Heart right ventricle (tissue), 16 donors: ENCODE measurements around the gene EHD3. TPM values are rescaled to one million over a fixed set of nuclear protein-coding genes. Genes with fewer than 3 reads are reported as not detected.

Experiments
- ATAC-seq, 8 donors: fragments of 200-7000 bp; cut with Tn5 transposase; one replicate each; pipeline ENCODE4 v1.9.1; 2020; ENCODE audit warnings: mild to moderate bottlenecking in 8 of 8, moderate library complexity in 8 of 8, moderate number of reproducible peaks in 1 of 8
- DNase-seq, 2 donors: peaks; one replicate each; pipeline ENCODE4 v3.0.0-alpha.2; 2020
- H3K27ac ChIP-seq, 10 donors: fragments of 200-600 bp; sonication (generic) in 2 of 10; one replicate each; pipeline versions ENCODE4 v1.5.0 to v1.8.0; 2020 to 2022; ENCODE audit warnings: mild to moderate bottlenecking in 3 of 10
- H3K27me3 ChIP-seq, 7 donors: fragments of 200-600 bp; one replicate each; pipeline ENCODE4 v1.8.0; 2021 to 2022; ENCODE audit warnings: mild to moderate bottlenecking in 2 of 7
- H3K36me3 ChIP-seq, 9 donors: fragments of 200-600 bp; sonication (generic) in 1 of 9; one replicate each; pipeline versions ENCODE4 v1.5.0 to v1.8.0; 2020 to 2022; ENCODE audit warnings: mild to moderate bottlenecking in 2 of 9
- H3K4me1 ChIP-seq, 9 donors: fragments of 200-600 bp; sonication (generic) in 1 of 9; one replicate each; pipeline versions ENCODE4 v1.5.0 to v1.8.0; 2020 to 2022; ENCODE audit warnings: mild to moderate bottlenecking in 4 of 9
- H3K4me3 ChIP-seq, 10 donors: fragments of 200-600 bp; sonication (generic) in 2 of 10; one replicate each; pipeline versions ENCODE4 v1.5.0 to v1.8.0; 2020 to 2022; ENCODE audit warnings: mild to moderate bottlenecking in 7 of 10, moderate library complexity in 2 of 10
- H3K9me3 ChIP-seq, 11 donors: fragments of 200-600 bp in 10 of 11; sonication (generic) in 2 of 11; one replicate each; pipeline versions ENCODE4 v1.5.0 to v1.8.0; 2013 to 2022; ENCODE audit warnings: mild to moderate bottlenecking in 2 of 11, control low read depth in 1 of 11, moderate library complexity in 1 of 11
- WGBS, 2 donors: extraction: QIAGEN DNeasy Blood & Tissue Kit; methylation state at CpG; one replicate each; pipeline ENCODE4 v1.1.7; 2013; ENCODE audit warnings: inconsistent platforms in 1 of 2; 5-methylcytosine and 5-hydroxymethylcytosine counted together
- intact Hi-C, 10 donors: fragments of 100-400 bp; cut with DNase I; formaldehyde crosslinking; loops; one replicate each; pipeline versions ENCODE4 v1.11.1 to v1.14.2; 2022
- polyA plus RNA-seq, 2 donors: library from polyadenylated mRNA; stranded (reverse); fragments of 200-250 nt; gene quantifications; one replicate each; pipeline ENCODE4 v1.2.3, GENCODE V29; 2013
- total RNA-seq, 10 donors: library from RNA; stranded (reverse); fragmentation: NEBNext Ultra II Directional in 3 of 10; extraction: Animal tissue kit (Norgen Biotek cat#: 25700) in 3 of 10; gene quantifications; one replicate each; pipeline versions ENCODE4 v1.2.1 to v1.2.4, GENCODE V29; 2021 to 2023
- TF ChIP-seq, protein P1 (sequence below), 9 donors: fragments of 200-600 bp; sonication (generic) in 2 of 9; IDR thresholded peaks; one replicate each; pipeline versions ENCODE4 v1.5.0 to v1.8.0; 2021 to 2022; ENCODE audit warnings: antibody characterized with exemption in 9 of 9, mild to moderate bottlenecking in 5 of 9, moderate library complexity in 1 of 9
- donor health status: Arrhythmogenic right ventricular cardiomyopathy.
- donor health status: ischemic (EF 13 %, LVEDD 7.1; RV severe dilation, severe dysfunction).
- donor health status: healthy with polysubstance abuse.
- donor health status: DM: no; HTN: yes; CAD: no.
- donor health status: DM: no; HTN: no; CAD: no.
- donor health status: ischemic (EF 25% LVEDD 6.9; RV normal size, moderate dysfunction).
- donor health status: ischemic (EF 25% LVEDD 5.7; RV mildly dilated, moderate dysfunction).
- donor health status: healthy.
- donor health status: DM: yes; HTN: yes; CAD: no.
- donor health status: Ischemic cardiomyopathy.
- donor health status: ischemic (EF 35%, LVEDD 5.7; RV mildly dilated, moderate dysfunction).
- donor health status: nonischemic (EF 11% LVEDD 7.7; RV severe dilation, severe dysfunction).
- donor health status: DM: yes; HTN: yes; CAD: no.
- donor health status: PGD.
- donor health status: ischemic (EF 29% LVEDD 5.4; RV normal size, mild dysfunction).
- donor health status: nonischemic (EF 23%, LVEDD 6.1; RV moderate dilation, normal function).

Gene EHD3
- total and polyA plus RNA-seq, 12 donors: 5.3 to 40.9 (median 24.3) TPM

DNA sequence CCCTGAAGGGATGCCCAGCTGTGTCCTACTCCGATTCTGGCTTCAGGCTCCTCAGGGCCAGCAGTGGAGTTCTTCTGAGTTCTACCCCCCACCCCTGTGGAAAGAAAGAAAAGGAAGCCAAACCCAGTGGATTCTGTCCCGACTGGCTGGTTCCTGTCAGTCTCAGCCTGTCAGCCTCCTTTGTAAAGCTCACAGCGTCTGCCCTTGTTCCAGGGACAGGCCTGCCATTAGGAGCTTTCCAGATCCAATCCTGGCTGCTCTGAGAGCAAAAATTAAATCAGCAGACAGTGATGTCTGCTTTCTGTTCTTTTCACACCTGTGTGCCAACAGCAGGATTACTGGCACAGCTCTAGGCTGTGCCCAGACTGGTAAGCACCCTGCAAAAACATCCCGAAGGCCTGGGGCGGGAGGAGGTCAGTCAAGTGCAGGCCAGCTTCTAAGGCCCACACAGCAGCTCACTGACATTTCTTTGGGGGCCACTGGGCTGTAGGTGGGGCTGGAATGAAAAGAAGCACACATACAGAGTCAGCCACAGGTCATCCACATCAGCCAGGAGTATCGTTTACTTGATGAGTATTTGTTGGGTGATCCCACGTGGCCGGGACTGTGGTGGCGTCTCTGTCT is 69.1 kb downstream of the EHD3 start:
- Histone ChIP-seq H3K27ac (peak overlapping the region; percentile 58 to 88 (median 76)), H3K4me3 (no peak overlapping the region), H3K27me3 (no peaks in the 10 kb centered on the region), H3K4me1 (peaks cover 0 to 23% (median 11%) of the 10 kb centered on the region in 9 donors), H3K36me3 (no peaks in the 10 kb centered on the region), H3K9me3 (no peaks in the 10 kb centered on the region)
- TF ChIP-seq, protein P1, sequence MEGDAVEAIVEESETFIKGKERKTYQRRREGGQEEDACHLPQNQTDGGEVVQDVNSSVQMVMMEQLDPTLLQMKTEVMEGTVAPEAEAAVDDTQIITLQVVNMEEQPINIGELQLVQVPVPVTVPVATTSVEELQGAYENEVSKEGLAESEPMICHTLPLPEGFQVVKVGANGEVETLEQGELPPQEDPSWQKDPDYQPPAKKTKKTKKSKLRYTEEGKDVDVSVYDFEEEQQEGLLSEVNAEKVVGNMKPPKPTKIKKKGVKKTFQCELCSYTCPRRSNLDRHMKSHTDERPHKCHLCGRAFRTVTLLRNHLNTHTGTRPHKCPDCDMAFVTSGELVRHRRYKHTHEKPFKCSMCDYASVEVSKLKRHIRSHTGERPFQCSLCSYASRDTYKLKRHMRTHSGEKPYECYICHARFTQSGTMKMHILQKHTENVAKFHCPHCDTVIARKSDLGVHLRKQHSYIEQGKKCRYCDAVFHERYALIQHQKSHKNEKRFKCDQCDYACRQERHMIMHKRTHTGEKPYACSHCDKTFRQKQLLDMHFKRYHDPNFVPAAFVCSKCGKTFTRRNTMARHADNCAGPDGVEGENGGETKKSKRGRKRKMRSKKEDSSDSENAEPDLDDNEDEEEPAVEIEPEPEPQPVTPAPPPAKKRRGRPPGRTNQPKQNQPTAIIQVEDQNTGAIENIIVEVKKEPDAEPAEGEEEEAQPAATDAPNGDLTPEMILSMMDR (IDR thresholded peaks at IDR 0.05): no peak
- WGBS, 2 donors: 38 to 56% methylated on average over 9 of the region's 9 CpGs
- ATAC-seq (peak; percentile 91 to 98 (median 95)), DNase-seq (peak; percentile 51 to 66)
- intact Hi-C loops: no loop called here

DNA sequence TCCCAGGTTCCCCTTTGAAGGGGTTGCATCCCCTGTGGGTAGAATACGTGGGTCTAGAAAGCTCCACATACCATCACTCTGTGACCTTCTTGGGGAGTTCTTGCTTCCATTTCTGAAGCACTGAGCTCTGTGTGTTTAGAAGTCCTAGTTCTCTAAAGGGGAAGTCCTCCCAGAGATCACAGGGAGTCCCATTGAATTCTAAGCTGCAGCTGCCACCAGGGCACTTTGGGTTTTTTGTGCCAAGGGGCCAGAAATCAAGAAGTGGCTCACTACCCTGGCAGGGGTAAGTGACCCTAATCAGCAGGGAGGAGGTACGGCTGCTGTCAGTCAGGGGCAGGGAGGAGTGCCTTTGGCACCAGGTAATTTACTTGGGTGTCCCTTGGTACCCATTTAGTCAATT is 70.9 kb downstream of the EHD3 start:
- 64 to 69% methylated on average over 2 of the region's 2 CpGs for WGBS, 2 donors
- DNase-seq: no peak
- no peak for ATAC-seq
- peaks cover 0 to 11% (median 0%) of the 10 kb centered on the region in 11 donors for H3K9me3 ChIP-seq
- H3K27ac ChIP-seq: no peak overlapping the region
- H3K27me3 ChIP-seq: no peaks in the 10 kb centered on the region
- peaks cover 0 to 22% (median 8%) of the 10 kb centered on the region in 9 donors for H3K4me1 ChIP-seq
- no peaks in the 10 kb centered on the region for H3K36me3 ChIP-seq
- intact Hi-C loops: no loop called here
- TF ChIP-seq, protein P1 (IDR thresholded peaks at IDR 0.05): no peak
- H3K4me3 ChIP-seq: no peak overlapping the region

DNA sequence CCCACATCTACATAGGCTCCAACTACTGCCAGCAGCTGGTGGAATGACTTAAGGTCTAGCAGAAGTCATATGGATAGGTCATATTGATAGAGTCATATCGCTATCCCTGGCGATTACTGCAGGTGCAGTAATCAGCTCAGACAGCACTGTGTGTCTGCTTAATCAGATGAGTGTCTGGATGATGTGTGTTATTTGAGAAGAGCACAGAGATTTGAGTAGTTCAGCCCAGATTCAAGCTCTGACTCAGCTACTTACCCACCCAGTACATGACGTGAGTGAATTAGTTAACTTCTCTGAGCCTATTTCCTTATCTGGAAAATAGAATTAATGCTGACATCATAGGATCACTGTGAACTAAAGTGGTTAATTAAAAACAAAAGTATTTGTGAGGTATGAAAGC is 78.9 kb downstream of the EHD3 start:
- 92 to 97% methylated on average over 3 of the region's 3 CpGs for WGBS, 2 donors
- no peak for ATAC-seq
- peaks cover 0 to 16% (median 0%) of the 10 kb centered on the region in 11 donors for H3K9me3 ChIP-seq

DNA sequence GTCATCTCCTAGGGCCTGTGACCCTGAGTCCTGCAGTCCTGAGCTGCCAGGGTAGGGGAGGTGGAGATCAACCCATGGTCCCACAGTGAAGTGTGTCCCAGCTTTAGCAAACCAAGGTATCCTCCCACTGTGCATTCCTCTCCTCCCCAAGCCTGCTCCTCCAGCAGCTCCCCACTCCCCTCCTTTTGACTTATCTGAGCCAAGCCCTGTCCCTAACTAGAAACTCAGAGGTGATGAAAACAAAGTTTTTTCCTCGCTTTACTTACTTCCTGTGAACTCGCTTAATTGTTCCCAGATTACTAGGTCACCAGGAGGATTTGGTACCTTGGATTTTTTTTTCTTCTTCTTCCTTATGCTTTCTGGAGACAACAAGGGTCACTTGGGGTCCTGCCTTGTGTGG is 80.8 kb downstream of the EHD3 start:
- ATAC-seq: no peak
- no peak overlapping the region for H3K4me3 ChIP-seq
- H3K27me3 ChIP-seq: no peaks in the 10 kb centered on the region
- no peak for DNase-seq
- peaks cover 0 to 8% (median 0%) of the 10 kb centered on the region in 11 donors for H3K9me3 ChIP-seq
- no peaks in the 10 kb centered on the region for H3K36me3 ChIP-seq
- 77 to 90% methylated on average over 2 of the region's 2 CpGs for WGBS, 2 donors
- intact Hi-C loops: no loop called here
- no peak overlapping the region for H3K27ac ChIP-seq
- TF ChIP-seq, protein P1 (IDR thresholded peaks at IDR 0.05): no peak
- peaks cover 0 to 21% (median 9%) of the 10 kb centered on the region in 9 donors for H3K4me1 ChIP-seq

More for the DNA sequence above, 78.9 kb downstream of the EHD3 start:
- no peak for DNase-seq
- Histone ChIP-seq H3K36me3 (no peaks in the 10 kb centered on the region), H3K27ac (no peak overlapping the region), H3K4me3 (no peak overlapping the region), H3K4me1 (peaks cover 0 to 2% (median 0%) of the 10 kb centered on the region in 9 donors), H3K27me3 (no peaks in the 10 kb centered on the region)
- TF ChIP-seq, protein P1 (IDR thresholded peaks at IDR 0.05): no peak
- intact Hi-C loops: no loop called here
